NCI-H510A (cell line): Measurements from ENCODE around the gene LIPC.

Source experiments
- DNase-seq: peaks from one replicate; lab custom pipeline; 2025; lab: John Stamatoyannopoulos, UW

LIPC gene

DNA sequence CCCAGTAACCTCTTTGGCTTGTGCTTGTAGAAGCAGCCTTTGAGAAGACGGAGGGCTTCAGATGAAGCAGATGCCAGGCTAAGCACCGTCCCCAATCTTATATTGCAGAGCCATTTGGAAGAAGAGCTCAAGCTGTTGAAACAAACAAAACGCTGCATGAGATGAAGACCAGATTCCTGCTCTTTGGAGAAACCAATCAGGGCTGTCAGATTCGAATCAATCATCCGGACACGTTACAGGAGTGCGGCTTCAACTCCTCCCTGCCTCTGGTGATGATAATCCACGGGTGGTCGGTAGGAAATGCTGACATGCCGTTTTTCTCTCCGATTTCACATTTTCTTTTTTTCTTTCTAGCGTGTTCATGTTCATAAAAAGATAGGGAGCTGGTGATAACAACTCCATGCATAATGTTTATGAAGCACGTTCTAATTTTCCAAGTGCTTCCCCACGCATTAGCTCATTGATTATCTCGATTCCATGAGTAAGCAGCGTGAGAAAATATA is 106.5 kb downstream of the LIPC start:
- DNase-seq: no peak

GRCh38 chr15:58538901-58539300 is 107.1 kb downstream of the LIPC start:
- no peak for DNase-seq

DNA sequence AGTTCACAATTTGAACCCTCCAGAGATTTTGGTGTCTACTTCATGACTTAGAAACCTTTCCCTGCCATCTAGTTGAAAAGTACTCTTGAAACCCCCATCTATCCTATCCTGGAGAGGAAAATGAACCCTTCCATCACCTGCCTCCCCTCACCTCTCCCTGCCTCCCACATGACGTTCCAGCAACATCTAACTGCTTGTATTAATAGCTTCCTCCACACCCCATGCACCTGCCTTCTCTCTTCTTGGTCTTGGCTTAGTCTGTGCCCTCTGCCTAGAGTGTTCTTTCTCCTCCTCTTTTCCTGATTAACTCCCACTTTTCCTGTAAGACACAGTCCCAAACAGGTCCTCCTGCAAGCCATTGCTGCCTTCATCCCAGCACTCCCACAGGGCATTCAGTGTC is 107.8 kb downstream of the LIPC start:
- DNase-seq: no peak

DNA sequence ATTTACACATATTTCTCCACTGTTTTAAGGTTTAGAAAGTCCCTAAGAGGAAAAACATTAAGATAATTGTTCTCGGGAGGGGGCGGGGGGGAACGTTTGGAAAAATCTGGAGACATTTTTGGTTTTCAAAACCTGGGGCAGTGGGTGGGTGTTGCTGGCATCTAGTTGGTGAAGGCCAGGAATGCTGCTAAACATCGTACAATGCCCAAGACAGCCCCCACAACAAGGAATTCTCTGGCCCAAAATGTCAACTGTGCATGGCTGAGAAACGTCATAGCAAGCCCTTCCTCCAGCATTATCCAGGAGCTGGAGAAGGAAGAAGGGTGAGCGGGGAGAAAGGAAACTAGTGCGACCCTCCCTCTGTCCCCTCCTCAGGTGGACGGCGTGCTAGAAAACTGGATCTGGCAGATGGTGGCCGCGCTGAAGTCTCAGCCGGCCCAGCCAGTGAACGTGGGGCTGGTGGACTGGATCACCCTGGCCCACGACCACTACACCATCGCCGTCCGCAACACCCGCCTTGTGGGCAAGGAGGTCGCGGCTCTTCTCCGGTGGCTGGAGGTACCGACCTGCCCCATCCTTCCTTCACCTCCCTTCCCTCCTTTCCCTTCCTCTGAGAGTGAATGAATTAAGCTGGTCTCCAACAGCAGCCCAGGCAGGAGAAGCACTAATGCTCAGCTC is 109.8 kb downstream of the LIPC start:
- no peak for DNase-seq

DNA sequence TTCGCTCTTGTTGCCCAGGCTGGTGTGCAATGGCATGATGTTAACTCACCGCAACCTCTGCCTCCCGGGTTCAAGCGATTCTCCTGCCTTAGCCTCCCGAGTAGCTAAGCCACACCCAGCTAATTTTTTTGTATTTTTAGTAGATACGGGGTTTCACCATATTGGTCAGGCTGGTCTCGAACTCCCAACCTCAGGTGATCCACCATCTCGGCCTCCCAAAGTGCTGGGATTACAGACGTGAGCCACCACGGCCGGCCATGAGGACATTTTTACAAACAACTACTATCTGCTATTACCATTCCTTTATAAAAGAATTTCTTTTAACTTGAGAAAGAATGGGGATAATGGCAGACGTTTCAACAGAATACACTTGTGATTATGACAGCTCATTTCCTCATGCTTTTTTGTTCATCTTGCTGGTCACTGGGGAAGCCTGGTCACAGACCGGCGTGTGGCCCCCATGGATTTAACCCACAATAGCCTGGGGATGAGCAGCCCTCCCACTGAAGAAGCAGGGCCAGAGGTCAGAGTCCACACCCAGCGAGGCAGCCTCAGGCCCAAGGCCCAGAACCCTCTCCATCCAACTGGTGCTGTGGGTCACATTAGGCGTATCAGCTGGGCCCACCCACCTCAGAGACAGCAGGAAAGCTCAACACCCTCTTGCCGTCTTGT is 112.0 kb downstream of the LIPC start:
- no peak for DNase-seq

DNA sequence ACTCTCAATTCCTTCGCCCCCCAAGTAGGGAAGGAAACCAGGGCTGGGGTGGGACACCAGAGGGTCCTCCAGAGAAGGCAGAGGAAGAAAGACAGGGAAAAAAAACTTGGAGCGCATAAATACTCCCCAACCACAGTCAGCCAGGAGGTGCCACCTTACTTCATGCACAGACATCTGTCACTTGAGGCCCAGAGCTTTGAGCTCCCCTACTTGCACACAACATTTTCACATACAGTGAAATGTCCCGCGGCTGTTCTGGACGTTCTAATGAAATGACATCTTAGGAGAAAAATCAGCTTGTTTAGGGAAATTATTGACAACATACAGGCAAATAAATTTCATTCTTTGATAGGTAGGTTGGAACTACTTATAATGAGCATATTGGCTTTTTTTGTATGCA is 113.0 kb downstream of the LIPC start:
- no peak for DNase-seq

GRCh38 chr15:58545307-58546065 is 113.7 kb downstream of the LIPC start:
- no peak for DNase-seq

DNA sequence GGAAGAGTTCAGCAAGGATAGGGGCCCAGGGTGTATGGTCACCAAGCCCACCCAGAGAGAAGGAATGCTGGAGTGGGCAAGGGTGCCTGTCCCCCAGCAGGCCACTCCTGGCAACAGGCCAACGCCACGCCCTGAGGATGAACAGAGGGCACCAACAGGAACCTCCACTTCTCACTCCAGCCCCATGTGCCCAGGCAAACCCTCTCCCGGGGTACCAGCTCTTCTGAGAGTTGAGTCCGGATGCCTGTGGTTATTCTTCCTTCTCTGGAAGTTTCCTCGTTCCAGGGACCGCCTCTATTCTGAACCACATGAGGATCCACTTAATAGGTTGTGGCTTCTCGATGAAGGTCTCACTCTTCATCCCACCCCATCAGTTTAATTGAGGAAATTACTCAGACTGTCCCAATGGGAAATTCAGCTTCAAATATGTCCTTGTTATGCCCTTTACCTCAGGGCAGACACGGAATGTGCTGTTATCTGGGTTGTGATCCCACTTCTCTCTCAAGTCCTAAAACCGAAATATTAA is 114.3 kb downstream of the LIPC start:
- DNase-seq: no peak

- DNase-seq: no peak
Observed at GRCh38 chr15:58546635-58547627, 115.1 kb downstream of the LIPC start.

- no peak for DNase-seq
Observed at GRCh38 chr15:58547628-58548307, 116.0 kb downstream of the LIPC start.

DNA sequence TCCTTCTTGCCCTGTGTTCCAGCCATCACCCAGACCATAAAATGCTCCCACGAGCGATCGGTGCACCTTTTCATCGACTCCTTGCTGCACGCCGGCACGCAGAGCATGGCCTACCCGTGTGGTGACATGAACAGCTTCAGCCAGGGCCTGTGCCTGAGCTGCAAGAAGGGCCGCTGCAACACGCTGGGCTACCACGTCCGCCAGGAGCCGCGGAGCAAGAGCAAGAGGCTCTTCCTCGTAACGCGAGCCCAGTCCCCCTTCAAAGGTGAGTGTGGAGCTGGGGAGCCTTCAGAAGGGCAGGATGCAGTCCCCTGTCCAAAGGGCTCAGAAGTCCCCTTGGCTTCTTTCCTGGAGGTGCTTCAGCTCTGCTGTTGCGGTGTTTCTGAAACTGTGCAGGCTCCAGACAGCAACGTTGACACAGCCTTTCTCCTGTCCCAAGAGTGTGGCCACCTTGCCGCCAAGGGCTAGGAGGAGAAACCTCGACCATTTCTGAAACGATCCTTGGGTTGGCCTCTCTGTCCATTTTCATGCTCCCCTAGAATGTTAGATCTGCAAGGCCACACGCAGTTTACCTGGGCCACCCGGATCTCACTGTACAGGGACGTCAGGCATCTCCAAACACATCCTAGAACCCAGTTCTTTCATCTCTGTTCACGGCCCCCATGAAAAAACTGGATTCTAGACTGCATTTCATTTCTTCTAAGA is 116.7 kb downstream of the LIPC start:
- DNase-seq: no peak

- DNase-seq: no peak
Observed at GRCh38 chr15:58549013-58549784, 117.4 kb downstream of the LIPC start.

GRCh38 chr15:58549785-58550074 is 117.9 kb downstream of the LIPC start:
- DNase-seq: no peak

DNA sequence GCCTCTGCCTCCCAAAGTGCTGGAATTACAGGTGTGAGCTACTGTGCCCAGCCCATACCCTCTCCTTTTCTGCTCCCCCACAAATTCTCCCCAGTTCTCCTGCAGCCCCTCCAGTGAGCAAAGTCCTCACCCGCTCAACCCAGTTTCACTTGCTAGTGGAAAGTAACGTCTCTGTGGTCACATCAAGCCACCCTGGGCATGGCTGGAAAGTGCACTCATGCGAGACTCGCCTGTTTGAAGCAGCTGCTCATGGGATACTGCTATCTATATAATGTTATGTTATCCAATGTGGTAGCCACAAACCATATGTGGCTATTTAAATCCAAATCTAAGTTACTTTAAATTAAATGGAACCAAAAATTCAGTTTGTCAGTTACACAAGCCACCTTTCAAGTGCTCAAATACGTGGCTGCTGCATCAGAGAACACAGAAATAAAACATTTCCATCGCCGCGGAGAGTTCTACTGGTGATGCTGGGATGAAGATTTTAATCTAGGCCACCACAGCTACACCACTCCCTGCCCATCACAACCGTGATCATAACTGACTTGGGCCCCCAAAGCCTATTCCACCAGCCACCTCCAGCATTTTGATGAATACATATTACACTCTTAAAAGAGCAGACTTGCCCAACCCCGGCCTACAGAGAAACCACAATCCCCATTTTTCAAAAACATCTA is 119.4 kb downstream of the LIPC start:
- DNase-seq: no peak

DNA sequence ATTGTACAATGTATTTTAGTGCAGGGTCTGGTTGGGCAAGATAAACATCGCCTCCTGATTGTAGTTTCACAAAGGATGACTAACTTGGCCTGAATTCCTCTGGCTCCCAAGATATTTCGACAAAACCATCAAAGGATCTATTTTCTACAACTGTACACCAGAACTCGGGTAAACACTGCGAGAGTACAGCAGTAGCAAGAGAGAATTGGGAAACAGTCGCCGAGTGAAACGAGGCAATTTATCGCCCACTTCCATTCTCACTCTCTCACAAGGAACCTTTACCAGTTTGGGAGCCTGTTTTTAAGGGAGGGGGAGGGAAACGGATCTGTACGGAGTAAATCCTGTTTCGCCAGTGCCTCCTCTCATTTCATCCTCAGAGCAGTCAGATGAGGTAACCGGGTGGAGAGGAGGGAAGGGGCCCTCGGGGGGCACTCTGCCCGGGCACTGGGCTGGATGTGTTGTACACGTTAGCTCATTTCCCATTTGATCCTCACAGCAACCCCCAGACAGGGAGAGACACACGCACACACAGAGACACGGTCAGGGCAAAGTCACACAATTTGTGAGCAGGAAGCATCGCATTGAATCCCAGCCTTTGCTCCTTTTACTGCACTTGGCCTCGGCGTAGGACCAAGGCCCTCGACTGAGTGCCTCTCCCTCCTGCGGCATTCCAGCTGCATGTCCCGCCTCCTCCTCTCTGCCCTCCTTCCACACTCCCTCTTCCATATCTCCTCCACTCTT is 120.1 kb downstream of the LIPC start:
- no peak for DNase-seq

- DNase-seq: no peak
Observed at GRCh38 chr15:58552505-58553364, 120.9 kb downstream of the LIPC start.

DNA sequence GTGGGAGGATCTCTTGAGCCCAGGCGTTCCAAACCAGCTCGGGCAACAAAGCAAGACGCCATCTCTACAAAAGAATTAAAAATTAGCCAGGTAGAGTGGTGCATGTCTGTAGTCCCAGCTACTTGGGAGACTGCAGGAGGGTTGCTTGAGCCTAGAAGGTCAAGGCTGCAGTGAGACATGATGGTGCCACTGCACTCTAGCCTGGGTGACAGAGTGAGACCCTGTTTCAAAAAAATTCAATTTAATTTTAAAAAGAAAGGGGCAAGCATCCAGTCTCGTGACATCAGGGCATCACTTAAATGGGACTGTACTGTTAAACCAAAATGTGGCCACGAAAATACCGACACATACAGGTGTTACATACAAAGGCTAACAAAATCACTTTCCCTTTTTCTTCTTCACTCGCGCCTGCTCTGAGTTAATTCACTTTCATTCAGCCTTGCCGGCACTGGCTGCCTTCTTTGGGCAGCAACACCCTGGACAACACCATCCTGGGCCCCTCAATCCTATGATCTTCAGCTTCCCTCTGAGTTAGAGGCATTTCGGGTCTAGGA is 121.7 kb downstream of the LIPC start:
- DNase-seq: no peak
